OCI-M1 (cell line): Measurements from ENCODE around the gene TSPEAR.

Experiments used
- DNase-seq: peaks from one replicate; lab custom pipeline; 2025; lab: John Stamatoyannopoulos, UW

TSPEAR gene

GRCh38 chr21:44720170-44720569, 8.8 kb upstream of the TSPEAR start:
- no peak for DNase-seq

GRCh38 chr21:44718571-44718970, 7.2 kb upstream of the TSPEAR start:
- no peak for DNase-seq

- DNase-seq = no peak
These were observed 6.7 kb upstream of the TSPEAR start for GRCh38 chr21:44718093-44718492.

- no peak for DNase-seq
These were observed 5.6 kb upstream of the TSPEAR start for GRCh38 chr21:44716984-44717383.

GRCh38 chr21:44714905-44715304, 3.5 kb upstream of the TSPEAR start:
- DNase-seq = no peak

- no peak for DNase-seq
These were observed 2.5 kb upstream of the TSPEAR start for GRCh38 chr21:44713846-44714245.

- no peak for DNase-seq
These were observed 1.8 kb upstream of the TSPEAR start for GRCh38 chr21:44713130-44713529.

GRCh38 chr21:44712203-44713028, 1.0 kb upstream of the TSPEAR start:
- no peak for DNase-seq

GRCh38 chr21:44710756-44711326, 531 bp downstream of the TSPEAR start:
- DNase-seq = no peak

GRCh38 chr21:44710294-44710665, 1.1 kb downstream of the TSPEAR start:
- DNase-seq = no peak

GRCh38 chr21:44709426-44710293, 1.7 kb downstream of the TSPEAR start:
- no peak for DNase-seq

GRCh38 chr21:44708866-44709425, 2.4 kb downstream of the TSPEAR start:
- DNase-seq = no peak

- no peak for DNase-seq
These were observed 3.0 kb downstream of the TSPEAR start for GRCh38 chr21:44708213-44708865.

- DNase-seq = no peak
These were observed 4.4 kb downstream of the TSPEAR start for GRCh38 chr21:44706706-44707581.

- no peak for DNase-seq
These were observed 5.2 kb downstream of the TSPEAR start for GRCh38 chr21:44706026-44706705.

- no peak for DNase-seq
These were observed 6.8 kb downstream of the TSPEAR start for GRCh38 chr21:44704636-44705001.

- no peak for DNase-seq
These were observed 7.4 kb downstream of the TSPEAR start for GRCh38 chr21:44703731-44704635.

- DNase-seq = no peak
These were observed 8.2 kb downstream of the TSPEAR start for GRCh38 chr21:44702973-44703730.
